CD4-positive, alpha-beta T cell treated with Interleukin-21 for 1 hour (primary cell): ENCODE results near the gene FOXO6.

Experiments
- DNase-seq: peaks from one replicate; pipeline ENCODE4 v3.0.0-alpha.2; 2020

The FOXO6 gene

GRCh38 chr1:41386196-41386663 is 25.0 kb downstream of the FOXO6 start:
- DNase-seq, result no peak

- no peak for DNase-seq
Measured at GRCh38 chr1:41387667-41388091, 26.4 kb downstream of the FOXO6 start.

GRCh38 chr1:41388510-41388909 is 27.3 kb downstream of the FOXO6 start:
- no peak for DNase-seq

GRCh38 chr1:41389009-41389408 is 27.8 kb downstream of the FOXO6 start:
- DNase-seq, result no peak

- DNase-seq, result no peak
Measured at GRCh38 chr1:41390166-41390565, 28.9 kb downstream of the FOXO6 start.

- no peak for DNase-seq
Measured at GRCh38 chr1:41390573-41390972, 29.3 kb downstream of the FOXO6 start.

GRCh38 chr1:41391834-41392527 is 30.7 kb downstream of the FOXO6 start:
- DNase-seq, result no peak

GRCh38 chr1:41392528-41392924 is 31.3 kb downstream of the FOXO6 start:
- DNase-seq, result no peak

- no peak for DNase-seq
Measured at GRCh38 chr1:41393716-41394368, 32.6 kb downstream of the FOXO6 start.

- no peak for DNase-seq
Measured at GRCh38 chr1:41394369-41394744, 33.1 kb downstream of the FOXO6 start.

GRCh38 chr1:41394959-41395956 is 34.0 kb downstream of the FOXO6 start:
- no peak for DNase-seq

GRCh38 chr1:41396084-41396483 is 34.9 kb downstream of the FOXO6 start:
- no peak for DNase-seq

GRCh38 chr1:41397020-41397419 is 35.8 kb downstream of the FOXO6 start:
- no peak for DNase-seq

GRCh38 chr1:41397753-41398330 is 36.6 kb downstream of the FOXO6 start:
- no peak for DNase-seq

GRCh38 chr1:41399145-41399795 is 38.0 kb downstream of the FOXO6 start:
- DNase-seq, result no peak

- DNase-seq, result no peak
Measured at GRCh38 chr1:41400225-41400624, 39.0 kb downstream of the FOXO6 start.

GRCh38 chr1:41401899-41402298 is 40.7 kb downstream of the FOXO6 start:
- no peak for DNase-seq

- no peak for DNase-seq
Measured at GRCh38 chr1:41404308-41404761, 43.1 kb downstream of the FOXO6 start.

GRCh38 chr1:41407664-41408252 is 46.5 kb downstream of the FOXO6 start:
- no peak for DNase-seq

GRCh38 chr1:41408691-41409090 is 47.5 kb downstream of the FOXO6 start:
- DNase-seq, result no peak

- DNase-seq, result no peak
Measured at GRCh38 chr1:41409825-41410224, 48.6 kb downstream of the FOXO6 start.

- DNase-seq, result no peak
Measured at GRCh38 chr1:41410462-41410861, 49.2 kb downstream of the FOXO6 start.
